Renal cortical epithelial cell (primary cell): Measurements from ENCODE around the gene LAMB1. TPM values are rescaled to one million over a fixed set of nuclear protein-coding genes. Genes with fewer than 3 reads are reported as not detected.
A peak's percentile ranks its signal among the peaks of the same experiment; 100 is the strongest.
"Not testable (repeated sequence)": the region's sequence is repeated elsewhere in the genome, so short reads cannot be mapped to it uniquely, and the experiment has no call there.

Experiments
- DNase-seq: peaks from one replicate; pipeline ENCODE4 v3.0.0-alpha.2; 2011; ENCODE audit warnings: low read depth
- total RNA-seq: library from RNA; depleted of rRNA; stranded (reverse); fragments of >200 nt; gene quantifications from 2 replicates; pipeline ENCODE4 v1.2.3, GENCODE V29; 2014

Gene LAMB1
- total RNA-seq, 1 donor from 2014 or later, result 329 TPM

- DNase-seq, result no peak
These were observed 85.0 kb downstream of the LAMB1 start for GRCh38 chr7:107917763-107918651.

GRCh38 chr7:107915541-107915940 is 87.4 kb downstream of the LAMB1 start:
- DNase-seq, result no peak

- peak; percentile 21 for DNase-seq
These were observed 88.1 kb downstream of the LAMB1 start for GRCh38 chr7:107914831-107915230.

- no peak for DNase-seq
These were observed 89.1 kb downstream of the LAMB1 start for GRCh38 chr7:107913851-107914250.

- no peak for DNase-seq
These were observed 91.0 kb downstream of the LAMB1 start for GRCh38 chr7:107911981-107912380.

GRCh38 chr7:107909445-107909844 is 93.5 kb downstream of the LAMB1 start:
- DNase-seq, result no peak

- DNase-seq, result peak; percentile 32
These were observed 95.2 kb downstream of the LAMB1 start for GRCh38 chr7:107907790-107908189.

- DNase-seq, result peak; percentile 39
These were observed 100.6 kb downstream of the LAMB1 start for GRCh38 chr7:107902381-107902780.

- DNase-seq, result no peak
These were observed 102.4 kb downstream of the LAMB1 start for GRCh38 chr7:107900496-107901015.

GRCh38 chr7:107898997-107899594 is 103.9 kb downstream of the LAMB1 start:
- DNase-seq, result no peak

GRCh38 chr7:107892367-107892741 is 110.6 kb downstream of the LAMB1 start:
- not testable (repeated sequence) for DNase-seq

- DNase-seq, result peak; percentile 68
These were observed 111.2 kb downstream of the LAMB1 start for GRCh38 chr7:107891636-107892366.

GRCh38 chr7:107890962-107891635 is 111.9 kb downstream of the LAMB1 start, which contains the start of gene DLD:
DLD (plus strand) TSS chr7:107891183; CDS start chr7:107891251, 68 bp downstream.
- peak; percentile 80 for DNase-seq

GRCh38 chr7:107890493-107890961 is 112.4 kb downstream of the LAMB1 start:
- DNase-seq, result no peak

- no peak for DNase-seq
These were observed 113.0 kb downstream of the LAMB1 start for GRCh38 chr7:107889992-107890391.

GRCh38 chr7:107887827-107888226 is 115.1 kb downstream of the LAMB1 start:
- DNase-seq, result not testable (repeated sequence)

- DNase-seq, result no peak
These were observed 118.7 kb downstream of the LAMB1 start for GRCh38 chr7:107884066-107884818.

GRCh38 chr7:107882766-107883165 is 120.2 kb downstream of the LAMB1 start:
- no peak for DNase-seq

- DNase-seq, result peak; percentile 75
These were observed 123.4 kb downstream of the LAMB1 start for GRCh38 chr7:107879400-107880035.

GRCh38 chr7:107878636-107879035 is 124.3 kb downstream of the LAMB1 start:
- no peak for DNase-seq
